GM20000 (cell line): ENCODE data around the gene PRKAG3.

Source experiments
- DNase-seq: peaks from one replicate; pipeline ENCODE4 v3.0.0; 2012; ENCODE audit warnings: low spot score
- CTCF ChIP-seq: IDR thresholded peaks from 2 replicates; pipeline ENCODE4 v1.5.1; 2012; ENCODE audit warnings: mild to moderate bottlenecking, control low read depth; ENCODE audit errors: extremely low read depth, missing control alignments

PRKAG3 gene

GRCh38 chr2:218877331-218877730 is 45.7 kb upstream of the PRKAG3 start:
- no peak for DNase-seq
- no peak for TF ChIP-seq CTCF

- peak; percentile 84 for TF ChIP-seq CTCF
- DNase-seq, result peak; percentile 84
These were observed 45.1 kb upstream of the PRKAG3 start for GRCh38 chr2:218876562-218877219.

GRCh38 chr2:218875692-218876246 is 44.2 kb upstream of the PRKAG3 start:
- DNase-seq, result no peak
- TF ChIP-seq CTCF, result no peak

- peak; percentile 51 for DNase-seq
- no peak for TF ChIP-seq CTCF
These were observed 42.0 kb upstream of the PRKAG3 start for GRCh38 chr2:218873359-218874194.

GRCh38 chr2:218872645-218873358 is 41.2 kb upstream of the PRKAG3 start:
- TF ChIP-seq CTCF, result no peak
- DNase-seq, result no peak

GRCh38 chr2:218871345-218872302 is 40.0 kb upstream of the PRKAG3 start:
- DNase-seq, result no peak

More at GRCh38 chr2:218871345-218872302, 40.0 kb upstream of the PRKAG3 start:
- no peak for TF ChIP-seq CTCF
